Tibial artery (tissue), 4 donors: ENCODE data around the gene HAS3.

Experiments used
- DNase-seq, 2 donors: peaks; one replicate each; pipeline ENCODE4 v3.0.0-alpha.2; 2019
- H3K27ac ChIP-seq, 2 donors: fragments of 200-600 bp; sonication (generic) in 1 of 2; 1 replicate in 1 of 2; 2 replicates in 1 of 2; pipeline ENCODE4 v1.5.1; 2018 to 2019; ENCODE audit warnings: mild to moderate bottlenecking in 1 of 2
- H3K27me3 ChIP-seq, 2 donors: fragments of 200-600 bp; sonication (generic) in 1 of 2; one replicate each; pipeline versions ENCODE4 v1.5.1 to v1.6.0; 2016 to 2019
- H3K36me3 ChIP-seq, 3 donors: fragments of 200-600 bp; sonication (generic) in 2 of 3; one replicate each; pipeline ENCODE4 v1.5.1; 2016 to 2019; ENCODE audit warnings: mild to moderate bottlenecking in 2 of 3
- H3K4me1 ChIP-seq, 4 donors: fragments of 200-600 bp; sonication (generic) in 2 of 4; 1 replicate in 3 of 4; 2 replicates in 1 of 4; pipeline ENCODE4 v1.5.1; 2016 to 2019
- H3K4me3 ChIP-seq, 2 donors: fragments of 200-600 bp; sonication (generic) in 1 of 2; 1 replicate in 1 of 2; 2 replicates in 1 of 2; pipeline ENCODE4 v1.5.1; 2018 to 2019; ENCODE audit warnings: mild to moderate bottlenecking in 2 of 2
- H3K9me3 ChIP-seq, 3 donors: fragments of 200-600 bp; sonication (generic) in 1 of 3; one replicate each; pipeline ENCODE4 v1.5.1; 2016 to 2019
- intact Hi-C: fragments of 100-400 bp; cut with DNase I; formaldehyde crosslinking; loops from one replicate; pipeline ENCODE4 v1.15.0; 2023; ENCODE audit warnings: low total_unique reads
- TF ChIP-seq, protein P1 (sequence below), 2 experiments: fragments of 200-600 bp in 1 of 2; fragments of 450-650 bp in 1 of 2; IDR thresholded peaks; one replicate each; pipeline ENCODE4 v1.5.1; 2017 to 2019; ENCODE audit warnings: antibody characterized with exemption in 2 of 2, mild to moderate bottlenecking in 1 of 2, moderate library complexity in 1 of 2

The HAS3 gene

DNA sequence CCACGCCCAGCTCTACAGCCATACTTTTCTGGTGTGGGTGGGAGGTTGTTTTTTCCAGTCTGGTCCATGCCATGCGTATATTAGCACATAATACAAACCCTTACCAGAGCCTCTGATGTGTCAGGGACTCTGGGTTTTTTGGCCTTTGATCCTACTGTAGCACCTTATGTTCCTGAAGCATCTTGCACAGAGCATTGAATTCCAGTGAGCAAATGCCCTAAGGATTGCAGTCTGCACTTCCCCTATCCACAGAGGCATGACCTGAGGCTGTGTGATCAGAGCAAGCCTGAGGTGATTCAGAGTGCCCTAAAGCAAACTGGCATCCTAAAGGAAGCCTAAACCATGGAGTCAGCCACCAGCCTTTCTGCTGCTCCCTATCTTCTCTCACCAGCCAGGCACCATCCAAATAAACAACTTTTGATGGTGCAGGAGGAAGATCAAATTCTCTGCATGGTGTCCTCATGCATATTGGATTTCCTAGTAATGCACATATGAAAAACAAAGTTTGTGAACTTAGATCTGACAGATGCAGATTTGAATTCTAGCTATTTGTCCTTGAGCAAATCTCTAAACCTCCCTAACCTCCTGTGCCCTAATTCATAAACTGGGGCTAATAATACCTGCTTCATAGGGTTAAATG is 41.2 kb upstream of the HAS3 start:
- no peak overlapping the region for H3K27ac ChIP-seq
- H3K4me1 ChIP-seq, result peaks cover 0 to 8% (median 3%) of the 10 kb centered on the region in 4 donors
- intact Hi-C loops, result no loop called here
- no peak for DNase-seq
- TF ChIP-seq, protein P1, sequence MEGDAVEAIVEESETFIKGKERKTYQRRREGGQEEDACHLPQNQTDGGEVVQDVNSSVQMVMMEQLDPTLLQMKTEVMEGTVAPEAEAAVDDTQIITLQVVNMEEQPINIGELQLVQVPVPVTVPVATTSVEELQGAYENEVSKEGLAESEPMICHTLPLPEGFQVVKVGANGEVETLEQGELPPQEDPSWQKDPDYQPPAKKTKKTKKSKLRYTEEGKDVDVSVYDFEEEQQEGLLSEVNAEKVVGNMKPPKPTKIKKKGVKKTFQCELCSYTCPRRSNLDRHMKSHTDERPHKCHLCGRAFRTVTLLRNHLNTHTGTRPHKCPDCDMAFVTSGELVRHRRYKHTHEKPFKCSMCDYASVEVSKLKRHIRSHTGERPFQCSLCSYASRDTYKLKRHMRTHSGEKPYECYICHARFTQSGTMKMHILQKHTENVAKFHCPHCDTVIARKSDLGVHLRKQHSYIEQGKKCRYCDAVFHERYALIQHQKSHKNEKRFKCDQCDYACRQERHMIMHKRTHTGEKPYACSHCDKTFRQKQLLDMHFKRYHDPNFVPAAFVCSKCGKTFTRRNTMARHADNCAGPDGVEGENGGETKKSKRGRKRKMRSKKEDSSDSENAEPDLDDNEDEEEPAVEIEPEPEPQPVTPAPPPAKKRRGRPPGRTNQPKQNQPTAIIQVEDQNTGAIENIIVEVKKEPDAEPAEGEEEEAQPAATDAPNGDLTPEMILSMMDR (IDR thresholded peaks at IDR 0.05), result no peak
- H3K4me3 ChIP-seq, result no peak overlapping the region
- no peaks in the 10 kb centered on the region for H3K9me3 ChIP-seq
- H3K27me3 ChIP-seq, result no peaks in the 10 kb centered on the region
- no peaks in the 10 kb centered on the region for H3K36me3 ChIP-seq

DNA sequence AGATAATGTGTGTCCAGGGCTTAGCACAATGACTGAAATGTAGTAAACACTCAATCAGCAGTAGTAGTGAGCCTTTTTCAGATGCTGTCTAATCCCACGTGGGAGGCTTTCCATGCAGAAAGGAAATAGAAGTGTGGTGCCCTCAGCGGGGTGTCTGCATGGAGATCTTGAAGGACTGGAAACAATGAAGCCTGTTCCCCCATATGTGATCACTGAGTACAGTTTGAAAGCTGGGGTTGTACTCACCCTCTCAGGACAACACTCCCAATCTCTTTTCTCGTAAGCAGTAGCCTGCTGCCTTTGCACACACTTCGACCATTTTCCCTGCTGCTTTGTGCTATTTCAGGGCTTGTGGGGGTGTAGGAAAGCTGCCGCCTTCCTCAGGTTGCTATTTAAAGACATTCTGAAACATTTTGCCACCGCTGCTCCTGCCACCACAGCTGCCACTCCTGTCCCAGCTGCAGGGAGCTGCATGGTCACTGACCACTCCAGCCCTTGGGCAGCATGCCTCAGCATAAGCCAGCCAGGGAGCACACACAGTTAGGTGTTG is 40.6 kb upstream of the HAS3 start:
- Histone ChIP-seq H3K36me3 (no peaks in the 10 kb centered on the region), H3K4me1 (peaks cover 0 to 8% (median 3%) of the 10 kb centered on the region in 4 donors), H3K4me3 (no peak overlapping the region), H3K9me3 (no peaks in the 10 kb centered on the region), H3K27ac (no peak overlapping the region), H3K27me3 (no peaks in the 10 kb centered on the region)
- no peak for DNase-seq
- TF ChIP-seq, protein P1 (IDR thresholded peaks at IDR 0.05), result no peak
- intact Hi-C loops, result no loop called here

DNA sequence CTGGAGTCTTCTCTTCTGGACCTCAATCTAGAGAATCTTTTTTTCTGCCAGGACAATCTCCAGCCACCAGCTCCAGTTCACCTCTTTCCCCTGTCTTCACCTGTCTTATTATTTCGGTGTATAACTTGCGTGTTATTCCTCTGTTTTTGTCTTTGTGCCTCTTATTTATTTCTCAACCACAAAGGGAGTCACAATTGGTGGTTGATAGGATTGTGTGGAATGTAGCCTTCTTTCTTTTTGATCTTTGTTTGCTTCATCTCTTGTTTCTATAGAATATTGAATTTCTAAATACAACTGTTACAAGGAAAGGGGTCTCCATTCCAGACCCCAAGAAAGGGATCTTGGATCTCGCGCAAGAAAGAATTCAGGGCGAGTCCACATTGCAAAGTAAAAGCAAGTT is 35.9 kb upstream of the HAS3 start:
- Histone ChIP-seq H3K4me1 (peaks cover 0 to 7% (median 3%) of the 10 kb centered on the region in 4 donors), H3K9me3 (no peaks in the 10 kb centered on the region), H3K4me3 (no peak overlapping the region)

DNA sequence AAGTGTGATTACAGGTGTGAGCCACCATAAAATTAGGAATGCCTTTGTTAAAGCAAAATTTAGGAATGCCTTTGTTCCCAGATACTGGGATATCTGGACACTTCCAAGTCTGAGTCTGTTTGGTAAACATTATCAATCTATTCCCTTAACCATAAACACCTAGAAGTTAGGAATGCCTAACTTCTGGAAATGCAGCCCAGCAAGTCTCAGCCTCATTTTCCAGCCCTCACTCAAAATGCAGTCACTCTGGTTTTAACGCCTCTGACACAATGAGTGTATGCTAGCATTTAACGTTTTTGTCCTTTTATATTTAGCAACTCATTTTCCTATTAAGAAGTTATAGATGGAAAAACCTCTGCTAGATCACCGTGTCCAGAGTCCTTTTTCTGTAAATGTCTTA is 34.4 kb upstream of the HAS3 start:
- intact Hi-C loops, result no loop called here
- DNase-seq, result no peak
- H3K4me3 ChIP-seq, result no peak overlapping the region
- TF ChIP-seq, protein P1 (IDR thresholded peaks at IDR 0.05), result no peak
- no peak overlapping the region for H3K27ac ChIP-seq
- H3K9me3 ChIP-seq, result no peaks in the 10 kb centered on the region
- H3K36me3 ChIP-seq, result no peaks in the 10 kb centered on the region
- H3K27me3 ChIP-seq, result no peaks in the 10 kb centered on the region
- H3K4me1 ChIP-seq, result no peaks in the 10 kb centered on the region

More for the DNA sequence above, 35.9 kb upstream of the HAS3 start:
- Histone ChIP-seq H3K36me3 (no peaks in the 10 kb centered on the region), H3K27ac (no peak overlapping the region), H3K27me3 (no peaks in the 10 kb centered on the region)
- TF ChIP-seq, protein P1 (IDR thresholded peaks at IDR 0.05), result no peak
- intact Hi-C loops, result no loop called here
- DNase-seq, result no peak

DNA sequence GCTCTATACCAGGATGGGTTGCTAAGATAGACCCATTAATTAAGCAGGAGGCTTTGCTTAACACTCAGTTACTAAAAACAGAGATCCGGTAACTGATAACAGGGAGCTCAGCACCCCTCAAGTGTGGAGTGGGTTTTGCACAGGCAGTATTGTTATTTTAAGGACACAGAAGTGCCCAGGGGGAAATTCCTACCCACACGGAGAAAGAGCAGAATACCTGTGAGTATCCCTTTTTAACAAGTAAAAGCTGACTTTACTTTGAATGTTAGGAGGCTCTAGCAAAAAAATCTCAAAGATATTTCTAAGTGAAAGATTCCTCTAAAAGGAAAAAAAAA is 32.8 kb upstream of the HAS3 start:
- H3K36me3 ChIP-seq, result no peaks in the 10 kb centered on the region
- intact Hi-C loops, result no loop called here
- no peak for DNase-seq
- H3K9me3 ChIP-seq, result no peaks in the 10 kb centered on the region
- no peaks in the 10 kb centered on the region for H3K4me1 ChIP-seq
- H3K27me3 ChIP-seq, result no peaks in the 10 kb centered on the region
- no peak overlapping the region for H3K27ac ChIP-seq
- H3K4me3 ChIP-seq, result no peak overlapping the region
- TF ChIP-seq, protein P1 (IDR thresholded peaks at IDR 0.05), result no peak
